Activated effector memory CD4-positive, alpha-beta T cell treated with anti-CD3 and anti-CD28 coated beads, Interleukin-2, amount 50 U/mL, for 16 hours (primary cell): ENCODE measurements around the gene DMD.
A peak's percentile ranks its signal among the peaks of the same experiment; 100 is the strongest.
"Not testable (repeated sequence)": the region's sequence is repeated elsewhere in the genome, so short reads cannot be mapped to it uniquely, and the experiment has no call there.

Source experiments
- DNase-seq: peaks from one replicate; pipeline ENCODE4 v3.0.0-alpha.2; 2020

Gene DMD

GRCh38 chrX:32842053-32842452 is 369.3 kb downstream of the DMD start:
- no peak for DNase-seq

GRCh38 chrX:32839781-32840180 is 371.6 kb downstream of the DMD start:
- DNase-seq, result no peak

DNA sequence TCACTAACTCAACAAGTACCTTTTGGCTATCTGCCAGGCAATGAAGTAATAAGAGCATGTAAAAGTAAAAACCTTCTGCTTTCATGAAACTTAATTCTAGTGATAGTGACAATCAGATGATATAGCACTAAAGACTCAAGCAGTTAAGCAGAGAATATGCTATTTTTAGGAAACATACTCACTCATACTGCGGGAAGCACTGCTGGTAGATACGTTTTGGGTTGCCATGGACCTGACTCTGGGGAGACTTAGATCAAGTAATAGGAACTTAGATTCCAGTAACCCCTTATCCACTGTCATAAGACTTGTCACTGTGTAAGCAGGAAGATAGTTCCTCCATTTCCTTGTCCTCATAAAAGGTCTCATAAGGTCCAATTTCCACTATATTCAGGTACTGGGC is 386.3 kb downstream of the DMD start:
- DNase-seq, result no peak

- peak; percentile 41 for DNase-seq
Measured at GRCh38 chrX:32804034-32804433, 407.3 kb downstream of the DMD start.

GRCh38 chrX:32798990-32799389 is 412.4 kb downstream of the DMD start:
- DNase-seq, result no peak

DNA sequence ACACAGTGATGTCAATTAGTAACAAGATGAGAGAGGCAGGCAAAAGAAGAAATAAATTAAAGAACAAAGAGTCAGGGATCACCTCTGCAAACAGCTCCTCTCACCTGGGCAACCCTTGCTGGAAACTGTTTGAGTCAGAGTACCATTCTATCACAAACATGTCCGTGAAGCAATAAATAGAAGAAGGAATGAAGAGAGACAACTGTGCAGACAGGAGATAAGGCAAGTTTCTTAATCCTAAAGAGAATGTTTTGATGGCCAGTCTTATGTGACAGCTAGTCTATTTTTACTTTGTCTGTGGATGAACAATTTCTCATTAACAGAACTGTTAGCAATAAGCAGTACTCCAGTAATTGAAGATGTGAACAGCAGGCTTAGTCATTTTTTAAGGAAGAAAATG is 422.4 kb downstream of the DMD start:
- no peak for DNase-seq

GRCh38 chrX:32780109-32780508 is 431.2 kb downstream of the DMD start:
- no peak for DNase-seq

DNA sequence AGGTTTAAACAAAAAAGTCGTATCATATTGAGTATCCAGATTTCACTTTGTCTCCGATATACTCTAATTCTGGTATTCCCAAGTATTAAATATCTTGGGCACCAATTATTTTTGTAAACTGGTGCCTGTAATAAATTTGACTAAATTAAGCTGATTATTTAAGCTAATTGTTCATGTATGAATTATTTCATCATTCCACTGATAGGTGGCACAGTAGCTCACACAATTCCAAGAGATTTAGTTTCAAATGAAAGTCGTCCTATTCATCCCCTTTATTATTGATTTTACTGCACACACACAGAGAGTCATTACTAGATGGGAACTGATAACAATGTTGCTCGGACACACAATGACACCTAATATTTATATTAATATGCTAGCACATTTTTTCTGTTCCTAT is 432.4 kb downstream of the DMD start:
- no peak for DNase-seq

DNA sequence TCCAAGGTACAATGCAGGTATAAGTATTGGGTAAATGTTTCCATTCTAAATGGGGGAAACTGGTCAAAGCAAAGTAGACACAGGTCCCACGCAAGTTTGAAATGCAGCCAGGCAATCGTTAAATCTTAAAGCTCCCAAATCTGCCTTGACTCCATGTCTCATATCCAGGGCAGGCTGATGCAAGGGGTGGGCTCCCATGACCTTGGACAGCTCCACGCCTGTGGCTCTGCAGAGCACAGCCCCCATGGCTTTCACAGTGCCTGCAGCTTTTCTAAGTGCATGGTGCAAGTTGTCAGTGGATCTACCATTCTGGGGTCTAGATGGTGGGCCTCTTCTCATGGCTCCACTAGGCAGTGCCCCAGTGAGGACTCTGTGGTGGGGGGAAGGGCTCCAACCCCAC is 436.4 kb downstream of the DMD start:
- no peak for DNase-seq

- DNase-seq, result no peak
Measured at GRCh38 chrX:32749070-32749469, 462.3 kb downstream of the DMD start.

- DNase-seq, result no peak
Measured at GRCh38 chrX:32745323-32745722, 466.0 kb downstream of the DMD start.

GRCh38 chrX:32744921-32745320 is 466.4 kb downstream of the DMD start:
- no peak for DNase-seq

- DNase-seq, result no peak
Measured at GRCh38 chrX:32741910-32742309, 469.4 kb downstream of the DMD start.

DNA sequence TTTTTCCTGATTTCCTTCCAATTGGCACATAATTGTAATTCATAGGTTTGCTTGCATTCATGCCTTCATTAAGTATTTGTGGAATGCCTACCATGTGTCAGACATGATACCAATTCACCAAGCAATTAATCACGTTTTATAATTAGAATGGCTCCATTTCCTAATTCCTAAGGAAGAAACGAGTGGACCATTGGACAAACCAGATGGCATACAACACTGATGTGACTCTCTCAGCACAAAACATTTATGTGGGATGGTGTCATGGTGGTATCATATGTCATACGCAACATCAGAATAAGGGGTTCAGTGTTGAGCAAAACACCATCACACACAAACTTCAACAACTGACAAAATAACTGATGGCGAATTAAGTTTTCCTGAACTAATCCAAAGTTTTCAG is 502.8 kb downstream of the DMD start:
- DNase-seq, result no peak

DNA sequence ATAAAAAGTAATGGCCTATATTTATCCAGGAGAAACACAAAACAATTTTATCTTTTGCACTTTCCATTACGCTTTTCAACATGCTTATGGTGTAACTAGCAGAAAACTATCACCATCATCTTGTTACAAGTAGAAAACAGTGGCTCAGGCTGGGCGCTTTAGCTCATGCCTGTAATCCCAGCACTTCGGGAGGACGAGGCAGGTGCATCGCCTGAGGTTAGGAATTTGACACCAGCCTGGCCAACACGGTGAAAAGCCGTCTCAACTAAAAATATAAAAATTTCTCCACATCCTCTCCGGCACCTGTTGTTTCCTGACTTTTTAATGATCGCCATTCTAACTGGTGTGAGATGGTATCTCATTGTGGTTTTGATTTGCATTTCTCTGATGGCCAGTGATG is 506.0 kb downstream of the DMD start:
- not testable (repeated sequence) for DNase-seq

DNA sequence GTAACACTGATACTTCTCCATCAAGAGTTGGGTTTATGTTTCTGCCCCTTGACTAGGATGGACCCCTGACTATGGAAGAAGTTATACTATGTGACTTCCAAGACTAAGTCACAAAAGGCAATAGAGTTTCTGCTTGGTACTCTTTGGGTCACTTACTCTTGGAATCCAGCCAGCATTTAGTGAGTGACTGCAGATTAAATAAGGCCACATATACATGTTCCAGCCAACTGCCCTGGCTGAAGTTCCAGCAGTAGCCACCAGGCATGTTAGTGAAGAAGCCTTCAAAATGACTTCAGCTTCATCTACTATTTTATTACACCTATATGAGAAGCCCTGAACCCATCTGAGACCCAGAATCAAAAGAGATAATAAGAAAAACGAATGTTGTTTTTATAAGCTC is 524.0 kb downstream of the DMD start:
- no peak for DNase-seq

DNA sequence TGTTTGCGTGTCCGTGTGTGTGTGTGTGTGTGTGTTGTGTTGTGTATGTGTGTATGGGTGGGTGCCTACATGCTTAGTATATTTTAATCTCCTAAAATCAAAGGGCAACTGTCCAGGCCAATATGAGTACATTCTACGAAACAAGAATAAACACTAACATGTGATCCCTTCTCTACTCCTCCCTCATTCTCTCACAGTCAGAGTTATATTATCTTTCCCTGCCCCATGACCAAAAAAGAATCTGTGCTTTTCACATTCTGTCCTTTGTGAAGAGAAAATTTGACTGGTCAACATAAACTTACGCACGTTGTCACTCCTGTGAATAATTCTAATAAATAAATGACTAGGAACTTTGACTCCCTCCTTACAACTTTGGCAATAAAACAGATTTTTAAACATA is 532.9 kb downstream of the DMD start:
- no peak for DNase-seq

- no peak for DNase-seq
Measured at GRCh38 chrX:32673193-32673592, 538.2 kb downstream of the DMD start.

DNA sequence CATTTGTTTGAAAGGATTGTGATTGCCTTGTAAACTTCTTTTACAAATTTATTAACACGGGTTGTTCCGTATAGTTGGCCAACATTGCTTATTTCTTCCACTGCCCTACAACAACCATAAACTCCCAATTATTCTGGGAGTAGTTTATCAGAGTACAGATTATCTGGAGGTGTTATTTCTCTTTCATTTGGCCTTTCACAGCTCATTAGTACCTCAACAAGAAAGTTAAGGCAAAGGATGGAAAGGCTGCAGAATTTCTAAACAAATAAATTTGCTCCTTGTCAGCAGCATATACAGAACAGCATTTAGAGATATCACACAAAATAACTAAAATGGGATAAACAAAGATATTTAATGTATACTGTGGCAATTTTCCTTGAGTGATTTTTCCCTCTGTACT is 548.8 kb downstream of the DMD start:
- no peak for DNase-seq

DNA sequence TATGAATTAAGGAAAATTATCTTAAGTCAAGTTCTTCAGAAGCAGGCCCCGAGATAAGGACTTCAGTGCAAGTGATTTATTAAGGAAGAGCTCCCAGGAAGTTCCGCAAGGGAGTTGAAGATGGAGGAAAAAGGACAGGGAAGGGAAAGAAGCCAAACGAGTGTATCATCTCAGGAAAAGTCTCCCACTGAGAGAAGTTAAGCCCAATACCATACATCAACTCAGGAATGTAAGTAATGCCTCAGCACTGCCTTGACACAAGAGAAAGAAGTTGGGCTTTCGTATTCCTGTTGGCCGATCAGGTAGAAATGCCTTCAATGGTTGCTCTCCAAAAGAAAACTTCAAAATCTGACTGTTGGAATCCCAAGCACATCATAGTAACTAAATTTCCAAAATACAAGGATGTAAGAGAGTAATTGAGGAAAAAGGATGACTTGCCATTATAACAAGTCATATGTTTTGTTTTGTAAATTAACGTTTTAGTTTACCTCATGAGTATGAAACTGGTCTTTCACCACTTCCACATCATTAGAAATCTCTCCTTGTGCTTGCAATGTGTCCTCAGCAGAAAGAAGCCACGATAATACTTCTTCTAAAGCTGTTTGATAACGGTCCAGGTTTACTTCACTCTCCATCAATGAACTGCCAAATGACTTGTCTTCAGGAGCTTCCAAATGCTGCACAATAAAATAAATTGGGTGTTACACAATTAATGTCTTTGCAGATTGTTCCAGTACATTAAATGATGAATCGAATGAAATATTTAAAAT is 566.7 kb downstream of the DMD start:
- DNase-seq, result no peak

DNA sequence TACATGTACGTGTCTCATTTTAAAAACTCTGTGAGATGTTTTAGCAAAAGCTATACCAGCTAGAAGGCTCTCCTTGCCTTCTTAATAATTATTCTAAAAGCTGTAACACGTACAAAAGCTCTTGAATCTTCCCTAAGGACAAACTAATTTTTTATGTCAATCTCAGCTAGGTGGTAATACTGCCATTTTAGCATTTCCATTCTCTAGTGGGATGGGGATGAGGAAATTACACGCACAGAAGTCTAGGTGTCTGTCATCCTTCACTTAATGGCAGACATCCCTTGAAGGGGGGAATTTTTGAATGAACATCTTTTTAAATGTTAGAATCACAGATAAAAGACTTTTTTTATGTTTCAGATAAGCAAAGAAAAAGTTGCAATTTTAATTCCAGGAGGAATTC is 569.1 kb downstream of the DMD start:
- DNase-seq, result no peak

- no peak for DNase-seq
Measured at GRCh38 chrX:32618154-32618553, 593.2 kb downstream of the DMD start.

- DNase-seq, result no peak
Measured at GRCh38 chrX:32614707-32615106, 596.6 kb downstream of the DMD start.

- no peak for DNase-seq
Measured at GRCh38 chrX:32599156-32599555, 612.2 kb downstream of the DMD start.

GRCh38 chrX:32598707-32599106 is 612.6 kb downstream of the DMD start:
- no peak for DNase-seq
